Prostate gland (tissue), 2 donors: ENCODE measurements around the gene OTULIN. TPM values are rescaled to one million over a fixed set of nuclear protein-coding genes. Genes with fewer than 3 reads are reported as not detected.

Experiments
- DNase-seq: peaks from one replicate; pipeline ENCODE4 v3.0.0-alpha.2; 2019; ENCODE audit warnings: low spot score
- H3K27ac ChIP-seq, 2 donors: fragments of 200-600 bp; sonication (generic); 2 replicates each; pipeline ENCODE4 v1.5.1; 2017 to 2019
- H3K27me3 ChIP-seq: fragments of 200-600 bp; sonication (generic); replicated peaks from 2 replicates; pipeline ENCODE4 v1.5.1; 2019; ENCODE audit not compliant: insufficient read depth
- H3K36me3 ChIP-seq, 2 donors: fragments of 200-600 bp; sonication (generic); 1 replicate in 1 of 2; 2 replicates in 1 of 2; pipeline versions ENCODE4 v1.5.1 to v1.8.1; 2017 to 2019
- H3K4me1 ChIP-seq: fragments of 200-600 bp; sonication (generic); replicated peaks from 2 replicates; pipeline ENCODE4 v1.5.1; 2019
- H3K4me3 ChIP-seq, 2 donors: fragments of 200-600 bp; sonication (generic); 2 replicates each; pipeline ENCODE4 v1.5.1; 2017 to 2019
- H3K9me3 ChIP-seq: fragments of 200-600 bp; sonication (generic); 2 replicates; pipeline ENCODE4 v1.5.1; 2017
- POLR2A ChIP-seq: fragments of 450-650 bp; IDR thresholded peaks from one replicate; pipeline ENCODE4 v1.6.1; 2016; ENCODE audit warnings: antibody characterized with exemption, mild to moderate bottlenecking
- POLR2AphosphoS5 ChIP-seq: sonication (generic); formaldehyde crosslinking; IDR thresholded peaks from one replicate; pipeline ENCODE4 v1.6.1; 2017; ENCODE audit warnings: antibody characterized with exemption
- WGBS: methylation state at CpG from one replicate; pipeline ENCODE4 v1.1.5; 2018; 5-methylcytosine and 5-hydroxymethylcytosine counted together
- intact Hi-C: fragments of 100-400 bp; cut with DNase I; formaldehyde crosslinking; loops from one replicate; pipeline ENCODE4 v1.14.2; 2022
- total RNA-seq, 2 donors: library from RNA; depleted of rRNA; stranded (reverse); fragments of >200 nt; gene quantifications; one replicate each; pipeline ENCODE4 v1.1.0, GENCODE V29; 2016
- TF ChIP-seq, protein P1 (sequence below), 4 experiments: fragments of 200-600 bp in 2 of 4; fragments of 450-650 bp in 2 of 4; sonication (generic) in 2 of 4; IDR thresholded peaks; 1 replicate in 3 of 4; 2 replicates in 1 of 4; pipeline ENCODE4 v1.5.1; 2016 to 2019; ENCODE audit warnings: antibody characterized with exemption in 4 of 4, mild to moderate bottlenecking in 2 of 4, moderate library complexity in 2 of 4

OTULIN gene
- total RNA-seq, 2 donors from 2014 or later = 35.5 to 51.8 TPM

DNA sequence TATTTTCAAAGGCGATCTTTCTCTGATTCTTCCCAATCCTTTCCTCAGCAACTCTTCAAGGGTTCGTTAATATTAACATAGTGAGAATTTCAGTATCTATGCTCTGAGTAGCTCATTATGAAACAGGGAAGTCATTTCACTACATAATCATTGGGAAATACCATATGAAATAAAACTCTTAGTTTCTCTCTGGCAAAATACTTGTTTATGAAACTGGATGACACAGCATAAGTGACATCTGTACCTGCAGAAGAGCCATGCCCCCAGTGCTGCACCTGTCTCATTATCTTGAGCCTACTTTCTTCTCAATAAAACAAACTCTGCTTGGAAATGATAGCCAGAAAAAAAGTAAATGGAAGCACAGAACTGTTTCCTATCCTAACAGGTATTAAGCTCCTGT, 33.8 kb upstream of the OTULIN start:
- intact Hi-C loops = no loop called here
- TF ChIP-seq POLR2A (no peak), POLR2AphosphoS5 (no peak)
- TF ChIP-seq, protein P1, sequence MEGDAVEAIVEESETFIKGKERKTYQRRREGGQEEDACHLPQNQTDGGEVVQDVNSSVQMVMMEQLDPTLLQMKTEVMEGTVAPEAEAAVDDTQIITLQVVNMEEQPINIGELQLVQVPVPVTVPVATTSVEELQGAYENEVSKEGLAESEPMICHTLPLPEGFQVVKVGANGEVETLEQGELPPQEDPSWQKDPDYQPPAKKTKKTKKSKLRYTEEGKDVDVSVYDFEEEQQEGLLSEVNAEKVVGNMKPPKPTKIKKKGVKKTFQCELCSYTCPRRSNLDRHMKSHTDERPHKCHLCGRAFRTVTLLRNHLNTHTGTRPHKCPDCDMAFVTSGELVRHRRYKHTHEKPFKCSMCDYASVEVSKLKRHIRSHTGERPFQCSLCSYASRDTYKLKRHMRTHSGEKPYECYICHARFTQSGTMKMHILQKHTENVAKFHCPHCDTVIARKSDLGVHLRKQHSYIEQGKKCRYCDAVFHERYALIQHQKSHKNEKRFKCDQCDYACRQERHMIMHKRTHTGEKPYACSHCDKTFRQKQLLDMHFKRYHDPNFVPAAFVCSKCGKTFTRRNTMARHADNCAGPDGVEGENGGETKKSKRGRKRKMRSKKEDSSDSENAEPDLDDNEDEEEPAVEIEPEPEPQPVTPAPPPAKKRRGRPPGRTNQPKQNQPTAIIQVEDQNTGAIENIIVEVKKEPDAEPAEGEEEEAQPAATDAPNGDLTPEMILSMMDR (IDR thresholded peaks at IDR 0.05) = no peak
- WGBS = 90% methylated on average over 2 of the region's 2 CpGs

DNA sequence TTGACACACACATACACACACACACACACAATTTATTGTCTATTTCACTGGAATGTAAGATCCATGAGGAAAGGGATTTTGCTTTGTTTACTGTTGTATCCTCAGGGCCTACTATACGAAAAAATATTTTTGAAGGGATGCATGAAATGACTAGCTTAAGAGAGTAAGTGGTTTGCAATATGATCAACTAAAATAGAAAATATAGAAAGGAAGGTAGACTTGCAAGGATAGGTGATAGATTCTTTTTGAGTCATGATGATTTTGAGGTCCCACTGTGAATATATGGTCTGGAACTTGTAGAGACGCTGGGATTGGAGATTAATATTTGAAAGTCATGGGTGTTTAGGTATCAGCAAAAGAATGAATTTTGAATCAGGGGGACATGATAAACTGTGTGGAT, 28.9 kb upstream of the OTULIN start:
- Histone ChIP-seq H3K27me3 (no peaks in the 10 kb centered on the region), H3K4me3 (no peak overlapping the region), H3K27ac (no peak overlapping the region), H3K36me3 (no peaks in the 10 kb centered on the region), H3K9me3 (no peaks in the 10 kb centered on the region), H3K4me1 (no peaks in the 10 kb centered on the region)
- DNase-seq = no peak
- intact Hi-C loops = no loop called here
- TF ChIP-seq POLR2AphosphoS5 = no peak
- TF ChIP-seq, protein P1 (IDR thresholded peaks at IDR 0.05) = no peak
- no peak for TF ChIP-seq POLR2A
- 87% methylated on average over 2 of the region's 2 CpGs for WGBS

More for the DNA sequence above, 33.8 kb upstream of the OTULIN start:
- Histone ChIP-seq H3K4me1 (no peaks in the 10 kb centered on the region), H3K27me3 (no peaks in the 10 kb centered on the region), H3K27ac (no peak overlapping the region), H3K4me3 (no peak overlapping the region), H3K36me3 (no peaks in the 10 kb centered on the region), H3K9me3 (no peaks in the 10 kb centered on the region)
- DNase-seq = no peak

DNA sequence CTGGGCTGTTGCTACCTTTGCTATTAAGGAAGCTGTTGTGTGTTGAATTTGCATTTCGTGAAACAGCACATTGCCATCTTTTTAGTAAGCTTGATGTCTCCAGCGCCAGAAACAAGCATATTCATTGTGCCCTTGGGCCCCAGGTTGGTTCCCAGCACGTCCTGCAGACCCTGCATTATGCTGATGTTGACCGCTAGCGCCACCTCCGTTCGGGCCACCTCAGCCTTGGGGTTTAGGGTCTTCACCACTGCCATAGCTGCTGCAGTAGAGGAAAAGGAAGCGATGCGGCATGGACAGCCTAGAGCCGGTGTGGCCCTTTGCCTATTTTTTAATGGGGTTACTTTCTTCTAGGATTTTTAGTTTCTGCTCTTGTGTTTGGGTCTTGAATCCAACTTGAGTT, 23.8 kb upstream of the OTULIN start:
- 78% methylated on average over 10 of the region's 10 CpGs for WGBS
- intact Hi-C loops = loop anchor here (10.0 kb wide), 2 partner anchors 126 to 276 kb away; no protein-coding TSS in a partner anchor

DNA sequence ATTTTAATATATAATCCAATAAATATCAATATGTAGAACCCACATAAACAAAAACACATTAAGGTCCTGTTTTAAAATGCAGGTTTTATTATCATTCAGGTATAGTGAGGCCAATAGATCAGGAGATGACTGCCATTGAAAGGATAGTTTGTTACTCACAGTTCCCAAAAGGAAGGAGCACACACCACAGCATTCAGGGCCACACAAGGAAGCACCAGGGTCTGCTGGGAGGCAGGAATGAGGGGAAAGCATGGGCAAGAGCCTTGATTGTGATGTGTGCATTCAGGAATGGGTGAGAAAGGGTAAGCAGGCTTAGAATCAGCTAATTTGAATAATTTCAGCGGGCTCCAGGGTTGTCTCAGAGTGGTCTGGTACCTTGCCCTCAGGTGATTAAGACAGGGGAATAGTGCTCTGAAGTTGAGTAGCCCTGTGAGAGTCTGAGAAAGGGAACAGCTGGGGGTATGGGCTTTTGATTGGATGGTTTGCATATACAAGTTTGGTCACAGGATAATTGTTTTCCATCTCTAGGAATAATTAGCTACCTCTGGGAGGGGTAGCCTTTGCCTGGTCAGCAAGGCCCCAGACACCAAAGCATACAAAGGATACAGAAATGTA, 19.8 kb upstream of the OTULIN start:
- Histone ChIP-seq H3K36me3 (no peaks in the 10 kb centered on the region), H3K27me3 (no peaks in the 10 kb centered on the region), H3K27ac (no peak overlapping the region), H3K4me3 (no peak overlapping the region), H3K4me1 (no peaks in the 10 kb centered on the region), H3K9me3 (no peaks in the 10 kb centered on the region)
- intact Hi-C loops = loop anchor here (10.0 kb wide), 2 partner anchors 130 to 280 kb away; no protein-coding TSS in a partner anchor
- TF ChIP-seq, protein P1 (IDR thresholded peaks at IDR 0.05) = no peak
- no peak for TF ChIP-seq POLR2AphosphoS5
- TF ChIP-seq POLR2A = no peak
- 77% methylated on average over 1 of the region's 1 CpG for WGBS
- DNase-seq = no peak

More for the DNA sequence above, 23.8 kb upstream of the OTULIN start:
- DNase-seq = no peak
- Histone ChIP-seq H3K4me3 (no peak overlapping the region), H3K27me3 (no peaks in the 10 kb centered on the region), H3K4me1 (no peaks in the 10 kb centered on the region), H3K27ac (no peak overlapping the region), H3K9me3 (no peaks in the 10 kb centered on the region), H3K36me3 (no peaks in the 10 kb centered on the region)
- TF ChIP-seq, protein P1 (IDR thresholded peaks at IDR 0.05) = no peak
- no peak for TF ChIP-seq POLR2A
- no peak for TF ChIP-seq POLR2AphosphoS5

DNA sequence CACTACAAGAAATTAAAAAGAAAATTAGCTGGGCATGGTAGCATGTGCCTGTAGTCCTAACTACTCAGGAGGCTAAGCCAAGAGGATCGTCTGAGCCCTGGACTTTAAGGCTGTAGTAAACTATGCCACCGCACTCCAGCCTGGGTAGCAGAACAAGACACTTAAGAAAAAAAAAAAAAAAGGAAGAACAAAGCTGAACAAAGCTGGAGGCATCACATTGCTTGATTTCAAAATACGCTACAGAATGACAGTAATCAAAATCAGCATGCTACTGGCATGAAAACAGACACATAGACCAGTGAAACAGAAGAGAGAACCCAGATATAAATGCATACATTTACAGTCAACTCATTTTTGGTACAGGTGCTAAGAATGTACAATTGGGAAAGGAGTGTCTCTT, 14.5 kb upstream of the OTULIN start:
- no peak overlapping the region for H3K27ac ChIP-seq
- no peak for DNase-seq
- WGBS = 85% methylated on average over 3 of the region's 3 CpGs
- H3K9me3 ChIP-seq = no peaks in the 10 kb centered on the region
- intact Hi-C loops = no loop called here
- TF ChIP-seq, protein P1 (IDR thresholded peaks at IDR 0.05) = no peak
- no peak for TF ChIP-seq POLR2AphosphoS5
- H3K36me3 ChIP-seq = no peaks in the 10 kb centered on the region
- H3K4me1 ChIP-seq = no peaks in the 10 kb centered on the region
- no peaks in the 10 kb centered on the region for H3K27me3 ChIP-seq
- no peak overlapping the region for H3K4me3 ChIP-seq
